Stimulated activated CD4-positive, alpha-beta T cell treated with anti-CD3 and anti-CD28 coated beads, Interleukin-12 subunit alpha, Interleukin-12 subunit beta, amount 100 ng/mL, for 4 hours (primary cell): ENCODE results near the gene LARGE1.

Source experiments
- DNase-seq: peaks from one replicate; pipeline ENCODE4 v3.0.0-alpha.2; 2020

LARGE1 gene

DNA sequence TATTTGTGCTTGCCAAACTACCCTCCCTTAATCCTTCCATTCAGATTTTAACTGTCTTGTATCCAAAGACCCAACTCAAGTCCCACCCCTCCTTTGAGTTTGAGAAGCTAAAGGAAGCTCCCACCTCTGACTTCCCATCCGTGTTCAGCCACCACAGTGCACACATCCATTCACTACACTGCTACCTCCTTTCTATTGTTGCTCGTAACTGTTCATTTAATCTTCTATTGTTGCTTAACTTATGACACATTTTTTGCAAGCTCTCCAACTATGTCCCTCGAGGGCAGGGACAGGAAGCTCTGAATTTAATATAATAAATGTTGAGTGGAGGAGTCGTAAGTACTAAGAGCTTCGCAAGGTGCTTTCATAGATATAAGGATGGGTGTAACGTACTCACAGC, 10.4 kb downstream of the LARGE1 start:
- no peak for DNase-seq

- no peak for DNase-seq
Measured at GRCh38 chr22:33909075-33909458, 11.2 kb downstream of the LARGE1 start.

GRCh38 chr22:33908171-33909074, 11.9 kb downstream of the LARGE1 start:
- DNase-seq = no peak

- DNase-seq = no peak
Measured at GRCh38 chr22:33906954-33907353, 13.3 kb downstream of the LARGE1 start.

- DNase-seq = no peak
Measured at GRCh38 chr22:33906475-33906874, 13.8 kb downstream of the LARGE1 start.

- no peak for DNase-seq
Measured at GRCh38 chr22:33903012-33903411, 17.3 kb downstream of the LARGE1 start.

GRCh38 chr22:33902073-33902472, 18.2 kb downstream of the LARGE1 start:
- no peak for DNase-seq

DNA sequence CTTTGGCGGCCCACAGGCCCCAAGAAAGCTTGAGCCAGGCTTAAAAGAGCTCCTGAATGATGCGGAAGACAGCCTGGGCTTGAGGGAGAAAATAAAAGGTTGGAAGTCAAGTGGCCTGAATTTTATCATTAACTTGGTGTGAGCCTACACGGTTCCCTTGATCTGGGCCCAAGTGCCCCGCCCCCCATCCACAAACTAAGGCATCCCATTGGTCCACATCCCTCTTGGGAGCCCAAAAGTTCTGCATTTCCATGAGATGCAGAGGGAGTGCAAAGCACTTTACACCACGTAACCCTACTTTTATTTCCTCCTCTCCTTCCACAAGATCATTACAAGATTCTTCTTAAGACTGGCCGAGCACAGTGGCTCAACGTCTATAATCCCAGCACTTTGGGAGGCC, 22.2 kb downstream of the LARGE1 start:
- no peak for DNase-seq

- no peak for DNase-seq
Measured at GRCh38 chr22:33897448-33897835, 22.8 kb downstream of the LARGE1 start.

GRCh38 chr22:33896575-33897447, 23.5 kb downstream of the LARGE1 start:
- no peak for DNase-seq

DNA sequence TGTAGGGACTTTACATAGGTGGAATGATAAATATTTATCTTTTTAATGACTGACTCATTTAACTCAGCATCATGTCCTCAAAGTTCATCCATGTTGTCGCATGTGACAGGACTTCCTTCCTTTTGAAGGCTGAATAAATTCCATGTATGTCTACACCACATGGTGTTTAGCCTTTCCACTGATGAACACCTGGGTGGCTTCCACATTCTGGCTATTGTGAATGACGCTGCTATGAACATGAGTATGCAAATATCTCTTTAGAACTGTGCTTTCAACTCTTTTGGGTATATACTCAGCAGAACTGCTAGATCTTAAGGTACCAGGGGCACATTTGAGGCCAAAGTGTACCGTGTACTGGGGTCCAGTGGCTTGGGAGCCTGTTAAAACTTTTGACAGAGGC, 24.1 kb downstream of the LARGE1 start:
- no peak for DNase-seq

GRCh38 chr22:33895444-33895843, 24.8 kb downstream of the LARGE1 start:
- DNase-seq = no peak

DNA sequence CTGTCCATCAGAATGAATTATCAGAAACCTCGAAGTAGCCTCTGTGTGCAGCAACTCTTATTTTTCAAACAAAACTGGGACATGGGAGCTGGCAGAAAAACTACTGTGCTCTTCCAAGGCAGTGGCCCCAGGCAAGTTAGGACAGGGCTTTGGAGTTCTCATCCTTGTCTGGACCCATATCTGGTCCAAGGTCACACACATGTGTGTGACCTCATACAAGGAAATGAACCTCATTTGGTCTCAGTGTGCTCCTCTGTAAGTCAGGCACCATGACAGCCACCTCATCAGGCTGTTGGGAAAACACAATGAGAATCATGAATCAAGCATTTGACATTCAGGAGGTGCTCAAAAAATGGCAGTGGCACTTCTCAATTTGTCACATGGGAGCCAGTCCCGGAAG, 25.8 kb downstream of the LARGE1 start:
- no peak for DNase-seq

DNA sequence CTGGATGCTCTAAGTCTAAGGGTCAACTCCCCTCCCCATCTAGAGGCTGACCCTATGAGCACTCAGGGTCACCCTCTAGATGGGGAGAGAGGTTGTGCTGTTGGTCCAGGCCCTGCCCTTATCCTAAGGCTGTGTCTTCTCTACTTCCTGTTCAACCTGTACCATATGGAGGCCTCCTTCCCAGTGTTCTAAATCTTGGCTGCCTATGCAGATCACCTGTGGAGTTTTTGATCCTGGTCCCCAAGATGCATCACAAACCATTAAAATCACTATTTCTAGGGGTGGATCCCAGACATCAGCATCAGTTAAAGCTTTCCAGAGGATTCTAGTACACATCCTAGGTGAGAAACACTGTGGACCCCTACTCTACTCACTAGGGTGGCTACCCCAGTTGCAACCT, 26.2 kb downstream of the LARGE1 start:
- DNase-seq = no peak

GRCh38 chr22:33893512-33893911, 26.8 kb downstream of the LARGE1 start:
- DNase-seq = no peak

DNA sequence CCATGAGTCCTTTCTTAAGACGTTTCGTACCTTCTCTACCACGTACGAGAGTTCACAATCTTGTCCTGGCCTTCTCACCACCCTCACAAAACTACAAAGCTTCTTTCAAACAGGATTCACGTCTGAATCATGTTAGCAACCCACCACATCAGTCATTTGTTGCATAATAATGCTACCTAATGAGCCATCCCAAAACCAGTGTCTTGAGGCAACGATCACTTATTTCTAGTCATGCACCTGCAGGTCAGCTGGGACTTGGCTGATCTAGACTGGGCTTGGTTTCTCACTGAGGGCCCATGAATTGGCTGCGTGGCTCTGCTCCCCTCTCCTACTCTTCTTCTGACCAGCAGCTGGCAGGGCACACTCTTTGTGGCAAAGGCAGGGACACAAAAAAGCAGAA, 28.3 kb downstream of the LARGE1 start:
- no peak for DNase-seq

DNA sequence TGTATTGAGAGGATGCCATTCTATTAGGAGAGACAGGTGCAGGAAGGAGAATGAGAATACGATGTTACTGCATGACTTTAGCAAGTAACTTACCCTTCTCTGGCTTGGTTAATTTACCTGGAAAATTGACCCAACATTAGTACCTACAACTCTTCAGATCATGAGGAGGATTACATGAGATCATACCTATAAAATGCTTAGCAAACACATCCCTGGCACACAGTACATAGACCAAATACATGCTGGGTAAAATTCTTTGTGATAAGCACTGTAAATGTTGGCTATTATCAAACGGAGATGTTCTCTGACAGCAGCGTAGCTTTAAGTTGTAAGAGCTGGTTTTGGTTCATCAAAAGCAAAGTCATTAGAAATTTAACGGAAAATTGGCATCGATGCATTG, 28.8 kb downstream of the LARGE1 start:
- DNase-seq = no peak

GRCh38 chr22:33889748-33890147, 30.5 kb downstream of the LARGE1 start:
- DNase-seq = no peak

- DNase-seq = no peak
Measured at GRCh38 chr22:33888821-33889220, 31.5 kb downstream of the LARGE1 start.

DNA sequence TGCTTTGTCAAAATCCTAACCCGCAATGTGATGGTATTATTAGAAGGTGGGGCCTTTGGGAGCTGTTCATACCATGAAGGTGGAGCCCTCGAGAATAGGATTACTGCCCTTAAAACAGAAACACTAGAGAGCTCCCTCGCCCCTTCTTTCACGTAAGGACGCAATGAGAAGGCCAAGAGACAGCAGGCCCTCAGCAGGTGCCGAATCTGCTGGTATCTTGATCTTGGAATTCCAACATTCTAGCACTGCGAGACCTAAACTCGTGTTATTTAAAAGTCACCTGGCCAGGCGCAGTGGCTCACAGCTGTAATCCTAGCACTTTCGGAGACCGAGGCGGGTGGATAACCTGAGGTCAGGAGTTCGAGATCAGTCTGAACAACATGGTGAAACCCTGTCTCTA, 33.1 kb downstream of the LARGE1 start:
- DNase-seq = no peak

DNA sequence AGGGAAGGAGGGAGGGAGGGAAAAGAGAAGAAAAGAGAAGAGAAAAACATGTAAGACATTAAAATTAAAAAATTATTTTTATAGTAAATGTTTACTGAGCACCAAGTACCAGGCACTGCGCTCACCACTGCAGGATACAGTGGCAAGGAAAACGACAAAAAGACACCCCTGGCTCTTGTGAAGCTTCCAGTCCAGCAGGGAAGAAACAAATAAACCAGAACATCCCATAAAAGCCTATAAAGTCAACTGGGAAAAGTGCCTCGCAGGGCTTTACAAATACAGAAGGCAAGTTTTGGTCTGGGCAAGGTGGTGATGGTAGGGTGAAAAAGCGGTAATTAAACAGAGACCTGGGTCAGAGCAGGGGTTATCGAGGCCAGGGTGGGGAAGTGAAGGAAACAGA, 33.6 kb downstream of the LARGE1 start:
- DNase-seq = no peak

DNA sequence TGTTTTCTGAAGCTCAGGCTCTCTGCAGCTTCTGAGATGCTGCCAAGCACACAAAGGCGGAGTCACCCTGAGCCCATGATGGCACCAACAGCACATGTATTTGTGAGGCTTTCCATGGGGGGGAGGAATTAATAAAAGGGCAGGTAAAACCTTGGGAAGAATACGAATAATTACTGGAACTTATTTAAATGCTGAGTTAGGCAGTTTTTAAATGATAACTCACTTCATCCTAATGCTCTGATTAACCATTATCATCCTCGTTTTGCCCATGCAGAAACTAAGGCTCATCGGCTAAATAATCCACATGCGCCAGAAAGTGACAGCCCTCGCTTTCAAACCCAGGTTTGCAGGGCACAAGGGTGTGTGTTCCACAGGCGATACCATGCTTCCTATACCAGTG, 35.4 kb downstream of the LARGE1 start:
- DNase-seq = no peak

DNA sequence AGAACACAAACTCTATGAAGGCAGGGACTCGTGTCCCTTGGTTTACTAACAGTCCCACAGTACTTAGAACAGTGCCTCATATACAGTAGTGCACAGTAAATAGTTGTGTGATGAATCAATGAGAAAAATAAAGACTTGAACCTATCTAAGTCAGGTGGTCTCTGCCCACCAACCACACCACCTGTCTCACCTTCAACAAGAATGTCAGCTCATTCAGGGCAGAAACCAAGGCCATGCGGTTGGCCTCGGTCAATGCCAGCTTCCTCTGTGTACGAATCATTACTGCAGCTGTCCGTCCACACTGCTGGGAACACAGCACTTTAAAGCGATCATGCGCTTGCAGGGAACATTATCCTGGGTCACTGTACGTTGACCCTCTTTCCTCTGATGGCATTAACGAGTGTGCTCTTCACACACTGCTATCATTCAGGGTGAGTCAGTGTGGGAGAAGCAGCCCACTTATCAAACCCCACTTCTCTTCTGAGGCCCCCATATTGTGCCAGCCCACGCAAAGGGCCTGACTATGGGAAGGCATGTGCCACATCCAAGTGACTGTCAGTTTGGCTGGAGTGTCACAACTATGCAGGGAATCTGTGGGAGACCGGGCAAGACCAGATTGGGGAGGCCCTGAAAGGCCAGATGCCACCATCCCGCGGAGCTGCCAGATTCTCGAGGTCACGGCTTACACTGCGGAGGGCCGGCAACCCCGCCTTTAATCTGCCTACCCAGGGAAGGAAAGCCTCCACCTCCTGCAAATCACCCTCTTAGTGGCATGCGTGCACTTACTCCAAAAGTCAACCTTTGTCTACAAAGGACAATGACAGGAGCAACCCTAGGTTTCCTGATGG, 36.1 kb downstream of the LARGE1 start:
- DNase-seq = no peak
